GM21360 (cell line): ENCODE data around the gene MBL2.

ENCODE experiments used
- ATAC-seq: cut with Tn5 transposase; IDR thresholded peaks from one replicate; pipeline ENCODE4 v1.9.1; 2021; ENCODE audit warnings: mild to moderate bottlenecking, moderate library complexity; ENCODE audit not compliant: unreplicated experiment

The MBL2 gene

GRCh38 chr10:52772623-52773022, at the start of gene MBL2:
MBL2 (minus strand) TSS chr10:52772784; CDS start chr10:52771635, 1,149 bp downstream.
- ATAC-seq = no peak

GRCh38 chr10:52820309-52820708, 47.7 kb upstream of the MBL2 start:
- no peak for ATAC-seq

GRCh38 chr10:52818019-52818418, 45.4 kb upstream of the MBL2 start:
- ATAC-seq = peak; percentile 94

- ATAC-seq = no peak
These were observed 41.9 kb upstream of the MBL2 start for GRCh38 chr10:52814506-52814905.

GRCh38 chr10:52811776-52812175, 39.2 kb upstream of the MBL2 start:
- ATAC-seq = no peak

GRCh38 chr10:52810761-52811160, 38.2 kb upstream of the MBL2 start:
- ATAC-seq = no peak

- peak; percentile 66 for ATAC-seq
These were observed 35.2 kb upstream of the MBL2 start for GRCh38 chr10:52807803-52808202.

GRCh38 chr10:52805414-52806285, 33.1 kb upstream of the MBL2 start:
- ATAC-seq = no peak

GRCh38 chr10:52801947-52802346, 29.4 kb upstream of the MBL2 start:
- ATAC-seq = no peak

- ATAC-seq = no peak
These were observed 13.5 kb upstream of the MBL2 start for GRCh38 chr10:52786098-52786497.

GRCh38 chr10:52785418-52785817, 12.8 kb upstream of the MBL2 start:
- no peak for ATAC-seq

GRCh38 chr10:52783726-52784125, 11.1 kb upstream of the MBL2 start:
- no peak for ATAC-seq

- no peak for ATAC-seq
These were observed 10.0 kb upstream of the MBL2 start for GRCh38 chr10:52782554-52782953.

GRCh38 chr10:52780391-52781155, 8.0 kb upstream of the MBL2 start:
- peak; percentile 6 for ATAC-seq

- peak; percentile 88 for ATAC-seq
These were observed 7.2 kb upstream of the MBL2 start for GRCh38 chr10:52779541-52780390.

GRCh38 chr10:52778511-52779392, 6.2 kb upstream of the MBL2 start:
- ATAC-seq = no peak

- no peak for ATAC-seq
These were observed 4.8 kb upstream of the MBL2 start for GRCh38 chr10:52777414-52777813.

- ATAC-seq = no peak
These were observed 3.9 kb upstream of the MBL2 start for GRCh38 chr10:52776471-52776903.

- ATAC-seq = no peak
These were observed 2.6 kb upstream of the MBL2 start for GRCh38 chr10:52775132-52775647.

- ATAC-seq = no peak
These were observed 2.1 kb upstream of the MBL2 start for GRCh38 chr10:52774600-52775106.
